ENCODE results near the gene DENND1C. TPM values are rescaled to one million over a fixed set of nuclear protein-coding genes. Genes with fewer than 3 reads are reported as not detected.

Gene DENND1C
- total and polyA plus RNA-seq, 7 experiments from 2014 or later, result 57.3 to 142 (median 118) TPM

GRCh38 chr19:6475321-6476108 lies 6.1 kb downstream of the DENND1C start:
- H3K36me3 Mint-ChIP-seq, result peaks cover 0 to 18% (median 3%) of the 10 kb centered on the region in 5 donors
- H3K4me3 ChIP-seq (ENCODE audit: low read length), result no peak overlapping the region
- H3K27ac Mint-ChIP-seq, result peak overlapping the region in 4 of 9 donors; percentile 31 to 63 (median 44)
- H3K4me3 Mint-ChIP-seq, result no peak overlapping the region
- ATAC-seq (no peak), DNase-seq (no peak)
- intact Hi-C loops (cut with micrococcal nuclease), result loop anchor here in 1 of 2 donors (1.0 kb wide), 1 partner anchor 102 kb away; no protein-coding TSS in a partner anchor
- H3K27me3 ChIP-seq (ENCODE audit: control insufficient read depth in 2 of 2, insufficient read depth in 2 of 2, low read length in 2 of 2), result no peaks in the 10 kb centered on the region
- no peaks in the 10 kb centered on the region for H3K9me3 Mint-ChIP-seq
- no peaks in the 10 kb centered on the region for H3K27me3 Mint-ChIP-seq
- H3K4me1 Mint-ChIP-seq, result peaks cover 7 to 20% (median 13%) of the 10 kb centered on the region in 7 donors
- ChIA-PET POLR2A (interaction anchor here (0.6 kb wide), 2 partner anchors 117 to 1093 kb away, joined by 3 to 4 read pairs; no protein-coding TSS in a partner anchor), CTCF (interaction anchor here (0.6 kb wide), 1 partner anchor 28 kb away, joined by 3 read pairs; no protein-coding TSS in a partner anchor)
- no peak overlapping the region for H3K27ac ChIP-seq (ENCODE audit: low read depth, low read length)
- H3K36me3 ChIP-seq (ENCODE audit: control insufficient read depth in 2 of 3, insufficient read depth in 3 of 3, low read length in 3 of 3), result peaks cover 15 to 71% (median 18%) of the 10 kb centered on the region in 3 experiments
- H3K9me3 ChIP-seq (ENCODE audit: control insufficient read depth in 2 of 3, low read length in 3 of 3), result no peaks in the 10 kb centered on the region
- peaks cover 13 to 17% of the 10 kb centered on the region in 2 donors for H3K4me1 ChIP-seq (ENCODE audit: control insufficient read depth in 2 of 2, insufficient read depth in 2 of 2, low read length in 2 of 2)

- H3K4me1 ChIP-seq (ENCODE audit: control insufficient read depth in 2 of 2, insufficient read depth in 2 of 2, low read length in 2 of 2), result peaks cover 0 to 2% of the 10 kb centered on the region in 2 donors
- POLR2A ChIA-PET, result no interaction called here
- ATAC-seq (no peak), DNase-seq (no peak)
- Mint-ChIP-seq H3K27ac (peak overlapping the region in 4 of 9 donors; percentile 8 to 62 (median 38)), H3K27me3 (no peaks in the 10 kb centered on the region), H3K9me3 (no peaks in the 10 kb centered on the region), H3K4me3 (no peak overlapping the region), H3K4me1 (peaks cover 0 to 5% (median 0%) of the 10 kb centered on the region in 7 donors), H3K36me3 (peaks cover 0 to 20% (median 8%) of the 10 kb centered on the region in 5 donors)
- CTCF ChIA-PET, result no interaction called here
- H3K36me3 ChIP-seq (ENCODE audit: control insufficient read depth in 2 of 3, insufficient read depth in 3 of 3, low read length in 3 of 3), result peaks cover 10 to 87% (median 18%) of the 10 kb centered on the region in 3 experiments
- no peak overlapping the region for H3K4me3 ChIP-seq (ENCODE audit: low read length)
- H3K9me3 ChIP-seq (ENCODE audit: control insufficient read depth in 2 of 3, low read length in 3 of 3), result no peaks in the 10 kb centered on the region
- no peaks in the 10 kb centered on the region for H3K27me3 ChIP-seq (ENCODE audit: control insufficient read depth in 2 of 2, insufficient read depth in 2 of 2, low read length in 2 of 2)
- no peak overlapping the region for H3K27ac ChIP-seq (ENCODE audit: low read depth, low read length)
- intact Hi-C loops (cut with micrococcal nuclease), result no loop called here
These were observed 7.9 kb downstream of the DENND1C start for GRCh38 chr19:6473647-6474046.

GRCh38 chr19:6472713-6473112 lies 8.9 kb downstream of the DENND1C start:
- no peak overlapping the region for H3K27ac ChIP-seq (ENCODE audit: low read depth, low read length)
- H3K27me3 ChIP-seq (ENCODE audit: control insufficient read depth in 2 of 2, insufficient read depth in 2 of 2, low read length in 2 of 2), result no peaks in the 10 kb centered on the region
- no peak overlapping the region for H3K4me3 Mint-ChIP-seq
- H3K4me3 ChIP-seq (ENCODE audit: low read length), result no peak overlapping the region
- no peaks in the 10 kb centered on the region for H3K9me3 Mint-ChIP-seq
- H3K27ac Mint-ChIP-seq, result peak overlapping the region in 1 of 9 donors; percentile 21
- ChIA-PET CTCF (interaction anchor here (0.6 kb wide), 1 partner anchor 48 kb away, joined by 3 read pairs; no protein-coding TSS in a partner anchor), POLR2A (interaction anchor here (0.8 kb wide), 1 partner anchor 8 kb away, joined by 3 read pairs; the partner anchor contains the start of gene DENND1C)
- ATAC-seq (no peak), DNase-seq (no peak)
- no peaks in the 10 kb centered on the region for H3K9me3 ChIP-seq (ENCODE audit: control insufficient read depth in 2 of 3, low read length in 3 of 3)
- H3K4me1 Mint-ChIP-seq, result peaks cover 0 to 5% (median 0%) of the 10 kb centered on the region in 7 donors
- intact Hi-C loops (cut with micrococcal nuclease), result no loop called here
- H3K36me3 ChIP-seq (ENCODE audit: control insufficient read depth in 2 of 3, insufficient read depth in 3 of 3, low read length in 3 of 3), result peaks cover 10 to 88% (median 18%) of the 10 kb centered on the region in 3 experiments
- no peaks in the 10 kb centered on the region for H3K4me1 ChIP-seq (ENCODE audit: control insufficient read depth in 2 of 2, insufficient read depth in 2 of 2, low read length in 2 of 2)
- no peaks in the 10 kb centered on the region for H3K27me3 Mint-ChIP-seq
- peaks cover 0 to 25% (median 8%) of the 10 kb centered on the region in 5 donors for H3K36me3 Mint-ChIP-seq

GRCh38 chr19:6471076-6471475 lies 10.5 kb downstream of the DENND1C start:
- H3K27me3 Mint-ChIP-seq, result no peaks in the 10 kb centered on the region
- CTCF ChIA-PET, result no interaction called here
- no peak for ATAC-seq
- H3K36me3 ChIP-seq (ENCODE audit: control insufficient read depth in 2 of 3, insufficient read depth in 3 of 3, low read length in 3 of 3), result peaks cover 6 to 87% (median 7%) of the 10 kb centered on the region in 3 experiments
- no peak for DNase-seq
- POLR2A ChIA-PET, result interaction anchor here (1.0 kb wide), 1 partner anchor 14 kb away, joined by 6 read pairs; no protein-coding TSS in a partner anchor
- intact Hi-C loops (cut with micrococcal nuclease), result no loop called here
- H3K4me1 Mint-ChIP-seq, result peaks cover 0 to 4% (median 0%) of the 10 kb centered on the region in 7 donors
- H3K4me3 ChIP-seq (ENCODE audit: low read length), result no peak overlapping the region
- H3K4me1 ChIP-seq (ENCODE audit: control insufficient read depth in 2 of 2, insufficient read depth in 2 of 2, low read length in 2 of 2), result no peaks in the 10 kb centered on the region
- peak overlapping the region in 3 of 9 donors; percentile 9 to 53 (median 41) for H3K27ac Mint-ChIP-seq
- no peak overlapping the region for H3K27ac ChIP-seq (ENCODE audit: low read depth, low read length)
- peaks cover 0 to 30% (median 12%) of the 10 kb centered on the region in 5 donors for H3K36me3 Mint-ChIP-seq
- no peaks in the 10 kb centered on the region for H3K27me3 ChIP-seq (ENCODE audit: control insufficient read depth in 2 of 2, insufficient read depth in 2 of 2, low read length in 2 of 2)
- no peaks in the 10 kb centered on the region for H3K9me3 ChIP-seq (ENCODE audit: control insufficient read depth in 2 of 3, low read length in 3 of 3)
- H3K4me3 Mint-ChIP-seq, result no peak overlapping the region
- H3K9me3 Mint-ChIP-seq, result no peaks in the 10 kb centered on the region

GRCh38 chr19:6470173-6470572 lies 11.4 kb downstream of the DENND1C start:
- intact Hi-C loops (cut with micrococcal nuclease), result no loop called here
- no peak overlapping the region for H3K4me3 ChIP-seq (ENCODE audit: low read length)
- no peaks in the 10 kb centered on the region for H3K4me1 ChIP-seq (ENCODE audit: control insufficient read depth in 2 of 2, insufficient read depth in 2 of 2, low read length in 2 of 2)
- H3K4me1 Mint-ChIP-seq, result peaks cover 0 to 6% (median 0%) of the 10 kb centered on the region in 7 donors
- peaks cover 0 to under 1% (median 0%) of the 10 kb centered on the region in 5 donors for H3K27me3 Mint-ChIP-seq
- H3K27me3 ChIP-seq (ENCODE audit: control insufficient read depth in 2 of 2, insufficient read depth in 2 of 2, low read length in 2 of 2), result no peaks in the 10 kb centered on the region
- no peaks in the 10 kb centered on the region for H3K9me3 ChIP-seq (ENCODE audit: control insufficient read depth in 2 of 3, low read length in 3 of 3)
- DNase-seq, result no peak
- POLR2A ChIA-PET, result interaction anchor here (1.0 to 1.1 kb wide), 2 partner anchors 9 to 13 kb away, joined by 6 read pairs; no protein-coding TSS in a partner anchor
- H3K4me3 Mint-ChIP-seq, result no peak overlapping the region
- H3K27ac ChIP-seq (ENCODE audit: low read depth, low read length), result no peak overlapping the region
- peaks cover 0 to 78% (median 0%) of the 10 kb centered on the region in 3 experiments for H3K36me3 ChIP-seq (ENCODE audit: control insufficient read depth in 2 of 3, insufficient read depth in 3 of 3, low read length in 3 of 3)
- H3K27ac Mint-ChIP-seq, result peak overlapping the region in 3 of 9 donors; percentile 16 to 52 (median 41)
- peaks cover 0 to 30% (median 12%) of the 10 kb centered on the region in 5 donors for H3K36me3 Mint-ChIP-seq
- CTCF ChIA-PET, result interaction anchor here (0.6 to 1.2 kb wide), 2 partner anchors 11 to 35 kb away, joined by 3 read pairs; partner anchors contain the start of gene DENND1C
- H3K9me3 Mint-ChIP-seq, result no peaks in the 10 kb centered on the region
- no peak for ATAC-seq

GRCh38 chr19:6467384-6467783 lies 14.2 kb downstream of the DENND1C start:
- DNase-seq, result no peak
- peaks cover 0 to 24% (median 9%) of the 10 kb centered on the region in 5 donors for H3K36me3 Mint-ChIP-seq
- POLR2A ChIA-PET, result interaction anchor here (1.9 kb wide), 1 partner anchor 14 kb away, joined by 8 read pairs; the partner anchor contains the start of gene DENND1C
- CTCF ChIA-PET, result no interaction called here
- H3K4me1 ChIP-seq (ENCODE audit: control insufficient read depth in 2 of 2, insufficient read depth in 2 of 2, low read length in 2 of 2), result peaks cover 0 to 4% of the 10 kb centered on the region in 2 donors
- no peak overlapping the region for H3K27ac ChIP-seq (ENCODE audit: low read depth, low read length)
- peaks cover 3 to 18% (median 12%) of the 10 kb centered on the region in 7 donors for H3K4me1 Mint-ChIP-seq
- H3K4me3 ChIP-seq (ENCODE audit: low read length), result no peak overlapping the region
- H3K27me3 Mint-ChIP-seq, result peaks cover 0 to 6% (median 0%) of the 10 kb centered on the region in 5 donors
- H3K4me3 Mint-ChIP-seq, result no peak overlapping the region
- intact Hi-C loops (cut with micrococcal nuclease), result no loop called here
- no peaks in the 10 kb centered on the region for H3K9me3 Mint-ChIP-seq
- no peak for ATAC-seq
- H3K36me3 ChIP-seq (ENCODE audit: control insufficient read depth in 2 of 3, insufficient read depth in 3 of 3, low read length in 3 of 3), result peaks cover 0 to 57% (median 0%) of the 10 kb centered on the region in 3 experiments
- H3K9me3 ChIP-seq (ENCODE audit: control insufficient read depth in 2 of 3, low read length in 3 of 3), result no peaks in the 10 kb centered on the region
- no peaks in the 10 kb centered on the region for H3K27me3 ChIP-seq (ENCODE audit: control insufficient read depth in 2 of 2, insufficient read depth in 2 of 2, low read length in 2 of 2)
- H3K27ac Mint-ChIP-seq, result peak overlapping the region in 2 of 9 donors; percentile 41 to 43

All from naive thymus-derived CD4-positive, alpha-beta T cell (primary cell).